Activated T-cell treated with anti-CD3 and anti-CD28 coated beads, Interleukin-2, amount 50 U/mL, for 72 hours (primary cell): ENCODE results near the gene ASCC1. TPM values are rescaled to one million over a fixed set of nuclear protein-coding genes. Genes with fewer than 3 reads are reported as not detected.
"Not testable (repeated sequence)": the region's sequence is repeated elsewhere in the genome, so short reads cannot be mapped to it uniquely, and the experiment has no call there.

ENCODE experiments used
- ATAC-seq, 2 donors: fragments of 150-1000 bp; cut with Tn5 transposase; replicated peaks in 1 of 2; 2 replicates each; pipeline ENCODE4 v1.10.0; 2021; ENCODE audit warnings: moderate library complexity in 2 of 2, mild to moderate bottlenecking in 1 of 2
- DNase-seq, 2 donors: peaks; one replicate each; pipeline ENCODE4 v3.0.0; 2021 to 2022; ENCODE audit warnings: mixed read lengths in 1 of 2
- H3K27ac Mint-ChIP-seq: one replicate; pipeline ENCODE4 v1.8.0; 2022; ENCODE audit warnings: mild to moderate bottlenecking, moderate library complexity, mixed read lengths
- H3K27me3 Mint-ChIP-seq: one replicate; pipeline ENCODE4 v1.8.0; 2022; ENCODE audit warnings: low read depth, mixed read lengths
- H3K36me3 Mint-ChIP-seq, 2 donors: one replicate each; pipeline ENCODE4 v1.8.0; 2022; ENCODE audit warnings: mixed read lengths in 2 of 2, mild to moderate bottlenecking in 1 of 2; ENCODE audit not compliant: insufficient read depth in 2 of 2
- H3K4me1 Mint-ChIP-seq: one replicate; pipeline ENCODE4 v1.8.0; 2022; ENCODE audit warnings: low read depth, mixed read lengths
- H3K4me3 Mint-ChIP-seq, 2 donors: one replicate each; pipeline ENCODE4 v1.8.0; 2022; ENCODE audit warnings: mild to moderate bottlenecking in 2 of 2, mixed read lengths in 2 of 2, moderate library complexity in 2 of 2
- H3K9me3 Mint-ChIP-seq, 2 donors: one replicate each; pipeline ENCODE4 v1.8.0; 2022; ENCODE audit warnings: mixed read lengths in 2 of 2
- total RNA-seq, 2 donors: library from RNA; stranded (reverse); gene quantifications; one replicate each; pipeline ENCODE4 v1.2.3, GENCODE V29; 2022

The ASCC1 gene
- total RNA-seq, 2 donors from 2014 or later = 81.2 to 84.3 TPM

DNA sequence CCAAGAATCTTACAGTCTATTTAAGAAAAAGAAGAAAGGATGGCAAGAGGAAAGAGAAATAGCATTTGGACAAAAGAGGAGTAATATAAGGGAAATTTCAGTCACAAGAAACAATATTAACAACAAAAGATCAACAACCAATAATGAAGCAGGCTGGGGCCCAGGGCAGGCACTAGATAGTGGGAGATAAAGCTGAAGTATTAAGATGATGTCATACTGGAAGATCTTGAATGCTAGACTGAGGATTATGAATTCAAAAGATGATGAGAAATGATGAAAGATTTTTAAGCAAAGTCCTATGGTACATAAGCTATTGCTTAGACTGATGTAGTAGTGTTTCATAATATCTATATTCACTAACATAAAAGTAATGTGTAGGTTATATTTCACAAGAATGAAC lies 75.9 kb downstream of the ASCC1 start:
- Mint-ChIP-seq H3K27me3 (no peaks in the 10 kb centered on the region), H3K4me1 (peaks cover 18% of the 10 kb centered on the region), H3K27ac (peak overlapping the region; percentile 0), H3K9me3 (no peaks in the 10 kb centered on the region), H3K4me3 (no peak overlapping the region), H3K36me3 (peaks cover 14 to 19% of the 10 kb centered on the region in 2 donors)
- ATAC-seq (no peak), DNase-seq (no peak)

DNA sequence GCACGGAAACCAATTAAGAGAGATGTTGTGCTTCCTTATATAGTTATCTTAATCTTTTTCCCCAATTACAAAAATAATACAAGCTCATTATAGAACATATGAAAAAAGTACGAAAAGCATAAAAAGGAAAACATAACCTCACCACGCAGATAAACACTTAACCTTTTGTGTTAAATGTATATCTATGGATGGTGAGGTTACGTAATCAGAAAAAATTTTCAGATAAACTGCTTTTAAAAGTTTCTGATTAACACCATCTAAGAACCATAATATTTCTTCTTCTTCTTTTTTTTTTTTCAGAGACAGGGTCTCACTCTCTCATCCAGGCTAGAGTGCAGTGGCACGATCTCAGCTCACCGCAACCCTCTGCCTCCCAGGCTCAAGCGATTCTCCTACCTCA lies 78.5 kb downstream of the ASCC1 start:
- H3K4me1 Mint-ChIP-seq = peaks cover 44% of the 10 kb centered on the region
- no peak overlapping the region for H3K4me3 Mint-ChIP-seq
- ATAC-seq (no peak), DNase-seq (no peak)
- no peak overlapping the region for H3K27ac Mint-ChIP-seq
- no peaks in the 10 kb centered on the region for H3K27me3 Mint-ChIP-seq
- peaks cover 17 to 18% of the 10 kb centered on the region in 2 donors for H3K36me3 Mint-ChIP-seq
- no peaks in the 10 kb centered on the region for H3K9me3 Mint-ChIP-seq

DNA sequence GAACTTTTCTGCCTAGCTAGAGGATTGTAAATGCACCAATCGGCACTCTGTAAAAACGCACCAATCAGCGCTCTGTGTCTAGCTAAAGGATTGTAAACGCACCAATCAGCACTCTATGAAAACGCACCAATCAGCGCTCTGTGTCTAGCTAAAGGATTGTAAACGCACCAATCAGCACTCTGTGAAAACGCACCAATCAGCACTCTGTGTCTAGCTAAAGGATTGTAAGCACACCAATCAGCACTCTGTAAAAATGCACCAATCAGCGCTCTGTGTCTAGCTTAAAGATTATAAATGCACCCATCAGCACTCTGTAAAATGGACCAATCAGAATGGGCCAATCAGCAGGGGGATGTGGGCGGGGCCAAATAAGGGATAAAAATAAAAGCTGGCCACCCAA lies 79.9 kb downstream of the ASCC1 start:
- peaks cover 51% of the 10 kb centered on the region for H3K4me1 Mint-ChIP-seq
- not testable (repeated sequence) for DNase-seq, H3K27me3 Mint-ChIP-seq, H3K9me3 Mint-ChIP-seq, H3K27ac Mint-ChIP-seq, H3K4me3 Mint-ChIP-seq, ATAC-seq
- peaks cover 17 to 18% of the 10 kb centered on the region in 2 donors for H3K36me3 Mint-ChIP-seq

DNA sequence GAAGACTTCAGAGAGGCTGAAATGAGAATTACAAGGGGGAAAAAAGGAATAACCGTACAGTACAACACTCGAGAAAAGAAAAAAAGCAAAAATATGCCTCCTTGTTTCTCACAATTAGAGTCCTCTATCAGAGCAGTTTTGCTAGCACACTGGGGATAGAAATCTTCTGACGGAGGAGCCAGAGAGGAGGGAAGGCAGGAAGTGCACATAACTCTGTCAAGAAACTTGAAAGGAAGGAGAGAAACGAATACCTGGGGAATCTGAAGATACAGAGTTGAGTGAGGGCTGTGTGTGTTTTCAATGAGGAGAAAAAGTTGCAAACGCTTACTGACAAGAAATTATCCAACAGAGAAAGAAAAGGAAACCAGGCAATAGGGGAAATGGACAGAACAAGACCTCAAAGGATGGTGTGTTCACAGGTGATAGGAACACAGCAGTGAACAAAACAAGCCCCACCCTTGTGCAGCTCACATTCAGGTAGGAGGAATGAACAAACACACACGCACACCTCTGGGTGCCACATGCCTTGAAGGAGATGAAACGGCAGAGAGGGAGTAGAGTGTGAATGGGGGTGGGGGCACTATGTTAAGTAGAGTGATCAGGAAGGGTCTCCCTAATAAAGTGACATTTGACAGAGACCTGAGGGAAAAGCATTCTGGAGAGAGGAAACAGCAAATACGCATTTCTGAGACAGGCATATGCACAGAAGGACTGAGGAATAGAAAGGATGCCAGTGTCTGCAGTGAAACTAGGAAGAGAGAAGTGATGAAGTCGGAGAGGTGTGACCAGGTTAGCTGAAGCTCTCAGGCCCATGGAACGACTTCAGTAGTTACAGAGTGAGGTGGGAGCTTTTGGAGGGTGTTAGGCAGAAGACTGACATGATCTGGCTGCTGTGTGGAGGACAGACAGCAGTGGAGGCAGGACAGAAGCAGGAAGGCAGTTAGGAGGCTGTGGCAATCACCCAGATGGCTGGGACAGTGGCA lies 81.0 kb downstream of the ASCC1 start:
- Mint-ChIP-seq H3K27ac (peak overlapping the region; percentile 78), H3K36me3 (peaks cover 17 to 18% of the 10 kb centered on the region in 2 donors), H3K4me1 (peaks cover 44% of the 10 kb centered on the region), H3K4me3 (peak overlapping the region; percentile 16 to 65), H3K27me3 (no peaks in the 10 kb centered on the region), H3K9me3 (no peaks in the 10 kb centered on the region)
- ATAC-seq (peak in 1 of 2 donors; percentile 18), DNase-seq (no peak)

DNA sequence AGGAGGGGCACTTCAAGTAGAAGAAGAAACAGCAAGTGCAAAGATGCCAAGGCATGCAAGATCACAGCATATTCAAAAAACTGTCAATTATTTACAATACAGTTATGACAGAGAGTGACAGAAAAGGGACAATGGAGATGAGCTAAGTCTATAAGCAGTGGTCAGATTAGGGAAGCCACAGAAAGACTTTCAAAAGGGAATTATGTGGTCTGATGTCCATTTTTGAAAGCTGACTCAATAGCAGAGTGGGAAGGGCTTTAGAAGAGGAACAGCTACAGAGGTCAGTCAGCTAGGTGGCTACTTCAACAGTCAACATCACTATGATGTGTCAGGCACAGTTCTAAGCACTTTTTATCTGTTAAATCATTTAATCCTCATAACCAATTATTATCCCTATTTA lies 82.6 kb downstream of the ASCC1 start:
- Mint-ChIP-seq H3K27me3 (no peaks in the 10 kb centered on the region), H3K27ac (peak overlapping the region; percentile 35), H3K4me1 (peaks cover 41% of the 10 kb centered on the region), H3K9me3 (no peaks in the 10 kb centered on the region), H3K36me3 (peaks cover 18% of the 10 kb centered on the region in 2 donors), H3K4me3 (no peak overlapping the region)
- peak; percentile 45 to 75 for ATAC-seq
- no peak for DNase-seq

DNA sequence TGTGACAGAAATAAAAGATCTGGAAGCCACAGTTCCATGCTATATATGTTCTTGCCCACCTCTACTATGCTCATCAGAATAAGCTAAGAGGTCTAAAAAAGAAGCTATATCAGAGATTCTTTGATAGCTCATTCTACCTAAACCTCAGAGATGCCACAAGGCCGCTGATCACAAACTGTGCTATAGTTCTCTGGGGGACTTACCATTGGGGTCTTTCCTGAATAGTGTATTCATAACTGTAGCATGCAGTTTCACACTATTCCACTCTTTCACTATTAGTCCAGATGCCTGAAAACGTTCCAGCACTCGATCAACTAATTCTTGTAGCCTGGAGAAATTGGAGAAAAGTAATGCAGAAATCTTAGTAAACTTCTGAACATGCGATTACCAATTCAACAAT lies 83.2 kb downstream of the ASCC1 start:
- Mint-ChIP-seq H3K4me1 (peaks cover 41% of the 10 kb centered on the region), H3K4me3 (peak overlapping the region in 1 of 2 donors; percentile 22), H3K27ac (peak overlapping the region; percentile 35), H3K36me3 (peaks cover 17 to 18% of the 10 kb centered on the region in 2 donors), H3K27me3 (no peaks in the 10 kb centered on the region), H3K9me3 (no peaks in the 10 kb centered on the region)
- DNase-seq (no peak), ATAC-seq (peak in 1 of 2 donors; percentile 23)

DNA sequence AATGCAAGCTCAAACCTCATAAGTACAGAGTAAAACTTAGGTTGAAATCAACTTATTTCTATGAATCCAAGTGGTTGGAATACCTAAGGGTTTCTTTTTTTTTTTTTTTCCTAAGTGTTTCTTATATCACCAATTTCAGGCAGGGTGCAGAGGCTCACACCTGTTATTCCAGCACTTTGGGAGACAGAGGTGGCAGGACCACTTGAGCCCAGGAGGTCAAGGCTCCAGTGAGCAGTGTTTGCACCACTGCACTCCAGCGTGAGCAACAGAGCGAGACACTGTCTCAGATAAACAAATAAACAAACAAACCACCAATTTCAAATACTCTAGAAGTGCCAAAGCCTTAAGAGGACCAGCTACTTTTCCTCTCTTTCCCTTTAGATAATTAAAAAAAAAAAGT lies 88.5 kb downstream of the ASCC1 start:
- Mint-ChIP-seq H3K36me3 (peaks cover 3 to 5% of the 10 kb centered on the region in 2 donors), H3K9me3 (no peaks in the 10 kb centered on the region), H3K4me1 (peaks cover 32% of the 10 kb centered on the region)

DNA sequence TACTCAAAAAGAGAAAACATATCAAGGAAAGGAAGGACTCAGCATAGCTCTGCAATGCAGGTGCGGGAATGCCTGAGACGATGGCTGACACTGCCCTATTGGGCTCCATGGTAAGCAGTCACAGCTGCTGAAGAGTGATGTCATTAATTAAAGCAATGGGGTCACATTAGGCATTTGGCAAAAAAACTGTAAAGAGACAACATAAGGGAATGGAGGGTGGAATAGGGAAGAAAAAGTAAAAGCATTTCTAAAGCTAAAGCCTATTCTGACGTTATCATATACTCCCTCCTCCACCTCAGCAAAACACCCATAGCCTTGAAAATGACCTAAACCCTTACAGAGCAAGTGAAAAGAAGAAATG lies 89.2 kb downstream of the ASCC1 start:
- DNase-seq (no peak), ATAC-seq (no peak)
- H3K4me1 Mint-ChIP-seq = peaks cover 32% of the 10 kb centered on the region
- H3K27ac Mint-ChIP-seq = no peak overlapping the region
- H3K27me3 Mint-ChIP-seq = no peaks in the 10 kb centered on the region
- H3K9me3 Mint-ChIP-seq = no peaks in the 10 kb centered on the region
- peaks cover 3 to 5% of the 10 kb centered on the region in 2 donors for H3K36me3 Mint-ChIP-seq
- H3K4me3 Mint-ChIP-seq = no peak overlapping the region

More for the DNA sequence above, 88.5 kb downstream of the ASCC1 start:
- Mint-ChIP-seq H3K27me3 (no peaks in the 10 kb centered on the region), H3K27ac (no peak overlapping the region), H3K4me3 (no peak overlapping the region)
- ATAC-seq (no peak), DNase-seq (no peak)

DNA sequence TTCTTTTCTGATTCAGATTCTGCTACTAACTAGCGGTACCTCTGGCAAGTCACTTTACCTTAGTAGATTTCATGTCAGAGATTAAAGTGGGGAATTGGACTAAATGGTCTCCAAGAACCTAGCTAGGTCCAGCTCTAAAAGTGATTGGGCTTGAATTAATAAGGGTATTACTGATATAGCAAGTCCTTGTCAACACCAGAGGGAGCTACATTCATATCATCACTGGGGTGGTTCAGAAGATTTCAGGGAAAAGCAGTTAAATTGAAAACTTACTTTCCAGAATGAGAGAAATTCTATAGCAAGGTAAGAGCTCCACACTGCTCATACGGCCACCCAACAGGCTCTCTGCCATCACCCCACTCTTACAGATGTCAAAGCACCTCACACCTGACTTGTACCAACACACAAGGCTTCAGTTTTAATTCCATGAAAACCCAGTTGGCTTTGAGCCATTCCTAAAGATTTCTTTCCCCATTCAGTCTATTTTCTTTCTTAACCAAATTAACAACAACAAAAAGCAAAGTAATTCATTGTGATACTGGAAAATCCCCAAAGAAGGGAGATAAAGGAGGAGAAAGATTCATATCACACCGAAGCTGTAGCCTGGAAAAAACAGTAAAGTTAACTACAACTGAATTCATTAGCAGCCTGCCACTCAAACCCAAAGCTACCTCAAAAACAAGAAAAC lies 89.7 kb downstream of the ASCC1 start:
- peak overlapping the region; percentile 75 for H3K27ac Mint-ChIP-seq
- H3K36me3 Mint-ChIP-seq = peaks cover 3 to 5% of the 10 kb centered on the region in 2 donors
- no peaks in the 10 kb centered on the region for H3K9me3 Mint-ChIP-seq
- H3K4me1 Mint-ChIP-seq = peaks cover 38% of the 10 kb centered on the region
- DNase-seq (no peak), ATAC-seq (no peak)
- no peak overlapping the region for H3K4me3 Mint-ChIP-seq
- H3K27me3 Mint-ChIP-seq = no peaks in the 10 kb centered on the region

DNA sequence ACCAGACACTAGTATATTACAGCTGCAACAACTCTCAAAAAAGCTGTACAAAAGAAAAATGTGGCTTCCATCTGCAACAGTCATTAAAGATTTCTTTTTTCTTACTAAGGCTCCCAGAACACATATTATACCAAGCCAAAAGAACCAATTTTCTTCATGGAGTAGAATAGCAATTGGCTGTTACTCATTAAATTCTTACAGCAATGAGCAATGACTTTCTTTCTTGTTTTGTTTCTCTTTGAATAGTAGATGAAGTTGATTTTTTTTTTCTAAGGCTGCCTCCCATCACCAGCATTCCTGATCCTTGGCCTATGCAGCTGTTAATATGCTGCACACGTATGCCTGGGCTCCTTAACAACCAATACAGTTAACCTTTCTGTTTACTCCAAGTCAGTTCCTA lies 91.1 kb downstream of the ASCC1 start:
- Mint-ChIP-seq H3K27me3 (no peaks in the 10 kb centered on the region), H3K4me1 (peaks cover 39% of the 10 kb centered on the region), H3K36me3 (peaks cover 5 to 7% of the 10 kb centered on the region in 2 donors), H3K4me3 (no peak overlapping the region), H3K27ac (peak overlapping the region; percentile 36), H3K9me3 (no peaks in the 10 kb centered on the region)
- no peak for DNase-seq
- no peak for ATAC-seq

DNA sequence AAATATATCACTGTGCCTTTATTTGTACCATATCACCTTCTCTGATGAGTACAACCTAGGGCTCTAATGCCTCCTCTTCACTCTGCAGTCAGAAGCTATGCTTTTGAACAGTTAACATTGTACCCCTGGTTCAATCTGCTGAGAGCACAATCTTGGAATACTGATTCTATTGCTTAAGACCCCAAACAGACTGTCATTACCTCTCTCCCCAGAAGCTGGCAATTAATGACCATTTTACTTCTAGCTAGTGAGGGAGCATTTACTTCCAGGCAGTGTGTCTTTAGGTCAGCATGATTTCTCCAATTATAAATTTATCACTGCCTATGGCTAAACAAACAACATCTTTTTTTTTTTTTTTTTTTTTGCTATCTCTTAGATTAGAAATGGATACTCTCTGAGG lies 91.7 kb downstream of the ASCC1 start:
- H3K36me3 Mint-ChIP-seq = peaks cover 5 to 6% of the 10 kb centered on the region in 2 donors
- peaks cover 39% of the 10 kb centered on the region for H3K4me1 Mint-ChIP-seq
- no peaks in the 10 kb centered on the region for H3K27me3 Mint-ChIP-seq
- no peaks in the 10 kb centered on the region for H3K9me3 Mint-ChIP-seq
- no peak for ATAC-seq
- H3K4me3 Mint-ChIP-seq = no peak overlapping the region
- DNase-seq = no peak
- peak overlapping the region; percentile 36 for H3K27ac Mint-ChIP-seq

DNA sequence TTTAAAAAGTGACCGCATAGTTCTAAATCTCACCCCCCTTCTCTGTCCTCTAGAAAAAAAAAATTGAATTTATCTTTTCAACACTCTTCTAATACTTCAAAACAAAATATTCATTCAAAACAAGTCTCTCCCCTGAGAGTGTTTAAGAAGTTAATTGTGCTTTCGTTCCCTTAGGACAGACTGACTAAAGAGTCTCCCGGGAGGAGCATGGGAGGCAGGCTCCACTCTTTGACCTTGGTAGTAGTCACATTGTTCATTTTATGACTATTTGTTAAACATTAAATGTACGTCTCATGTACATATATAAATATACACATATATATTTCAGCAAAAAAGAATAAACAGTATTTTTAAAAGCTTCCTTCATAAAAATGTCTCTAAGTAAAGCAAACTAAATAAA lies 92.5 kb downstream of the ASCC1 start:
- no peaks in the 10 kb centered on the region for H3K9me3 Mint-ChIP-seq
- H3K27me3 Mint-ChIP-seq = no peaks in the 10 kb centered on the region
- ATAC-seq (no peak), DNase-seq (no peak)
- H3K27ac Mint-ChIP-seq = no peak overlapping the region
- H3K4me3 Mint-ChIP-seq = no peak overlapping the region
- H3K36me3 Mint-ChIP-seq = peaks cover 5 to 6% of the 10 kb centered on the region in 2 donors
- peaks cover 39% of the 10 kb centered on the region for H3K4me1 Mint-ChIP-seq

DNA sequence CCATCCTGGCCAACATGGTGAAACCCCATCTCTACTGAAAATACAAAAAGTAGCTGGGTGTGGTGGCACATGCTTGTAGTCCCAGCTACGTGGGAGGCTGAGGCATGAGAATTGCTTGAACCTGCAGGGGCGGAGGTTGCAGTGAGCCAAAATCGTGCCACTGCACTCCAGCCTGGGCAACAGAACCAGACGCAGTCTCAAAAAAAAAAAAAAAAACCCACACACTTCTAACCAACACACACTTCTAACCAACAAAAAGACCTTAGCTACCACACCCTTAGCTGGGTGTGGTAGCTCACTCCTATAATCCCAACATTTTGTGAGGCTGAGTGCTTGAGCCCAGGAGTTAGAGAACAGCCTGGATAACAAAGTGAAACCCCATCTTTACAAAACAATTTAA lies 93.9 kb downstream of the ASCC1 start:
- Mint-ChIP-seq H3K4me3 (peak overlapping the region; percentile 9 to 38), H3K27ac (peak overlapping the region; percentile 4)
- DNase-seq = peak in 1 of 2 donors; percentile 29

More for the DNA sequence above, 93.9 kb downstream of the ASCC1 start:
- Mint-ChIP-seq H3K4me1 (peaks cover 39% of the 10 kb centered on the region), H3K9me3 (peaks cover 0 to 2% of the 10 kb centered on the region in 2 donors), H3K36me3 (peaks cover 7 to 10% of the 10 kb centered on the region in 2 donors), H3K27me3 (no peaks in the 10 kb centered on the region)
- ATAC-seq = peak; percentile 26 to 43
